ENCODE results near the gene MCIDAS. TPM values are rescaled to one million over a fixed set of nuclear protein-coding genes. Genes with fewer than 3 reads are reported as not detected.

The MCIDAS gene
- total and polyA plus RNA-seq, 10 of the 15 experiments (the other 5 are each of a cell fraction or from before 2014, with no cell fraction given), result not detected

GRCh38 chr5:55172937-55173686 is 54.0 kb downstream of the MCIDAS start, which contains the start of gene CDC20B (continued):
- TF ChIP-seq ASH2L (IDR thresholded peaks at IDR 0.05; ENCODE audit: borderline replicate concordance, low read depth) (no peak), MYC (IDR thresholded peaks at IDR 0.05; ENCODE audit: insufficient read depth, insufficient read length, insufficient replicate concordance, low read length, severe bottlenecking) (no peak), CREB1 (IDR thresholded peaks at IDR 0.05; ENCODE audit: low read depth) (peak; percentile 57; the same call in 1 of the 2 replicates), MEF2B (IDR thresholded peaks at IDR 0.05; ENCODE audit: partially characterized antibody, poor library complexity, severe bottlenecking) (peak; percentile 66), POLR2AphosphoS2 (IDR thresholded peaks at IDR 0.05; ENCODE audit: low read depth, low read length) (no peak), ATF7 (IDR thresholded peaks at IDR 0.05; ENCODE audit: low read depth) (no peak), RB1 (IDR thresholded peaks at IDR 0.05; ENCODE audit: borderline replicate concordance) (0 out of 2 replicates have a peak, but pooled peaks have one; percentile 23), RFX5 (IDR thresholded peaks at IDR 0.05; ENCODE audit: low read depth, low read length) (no peak), SUPT20H (IDR thresholded peaks at IDR 0.05; ENCODE audit: borderline replicate concordance, control insufficient read depth, low read depth, low read length) (no peak), GABPA (IDR thresholded peaks at IDR 0.05; ENCODE audit: low read depth) (no peak), PML (IDR thresholded peaks at IDR 0.05; ENCODE audit: low read length) (no peak), MXI1 (IDR thresholded peaks at IDR 0.05; ENCODE audit: low read depth, low read length) (peak; percentile 59; the same call in 1 of the 2 replicates), ZNF687 (IDR thresholded peaks at IDR 0.05) (no peak), NKRF (conservative IDR thresholded peaks at IDR 0.05) (peak; percentile 57), SMARCA5 (IDR thresholded peaks at IDR 0.05) (no peak), ZZZ3 (IDR thresholded peaks at IDR 0.05; ENCODE audit: control insufficient read depth, insufficient read length, low read depth) (no peak), IRF4 (IDR thresholded peaks at IDR 0.05; ENCODE audit: low read depth, low read length) (no peak), HDGF (IDR thresholded peaks at IDR 0.05) (no peak), GATAD2B (conservative IDR thresholded peaks at IDR 0.05; ENCODE audit: low read depth) (0 out of 2 replicates have a peak, but pooled peaks have one; percentile 34)
- TF ChIP-seq, protein P1, sequence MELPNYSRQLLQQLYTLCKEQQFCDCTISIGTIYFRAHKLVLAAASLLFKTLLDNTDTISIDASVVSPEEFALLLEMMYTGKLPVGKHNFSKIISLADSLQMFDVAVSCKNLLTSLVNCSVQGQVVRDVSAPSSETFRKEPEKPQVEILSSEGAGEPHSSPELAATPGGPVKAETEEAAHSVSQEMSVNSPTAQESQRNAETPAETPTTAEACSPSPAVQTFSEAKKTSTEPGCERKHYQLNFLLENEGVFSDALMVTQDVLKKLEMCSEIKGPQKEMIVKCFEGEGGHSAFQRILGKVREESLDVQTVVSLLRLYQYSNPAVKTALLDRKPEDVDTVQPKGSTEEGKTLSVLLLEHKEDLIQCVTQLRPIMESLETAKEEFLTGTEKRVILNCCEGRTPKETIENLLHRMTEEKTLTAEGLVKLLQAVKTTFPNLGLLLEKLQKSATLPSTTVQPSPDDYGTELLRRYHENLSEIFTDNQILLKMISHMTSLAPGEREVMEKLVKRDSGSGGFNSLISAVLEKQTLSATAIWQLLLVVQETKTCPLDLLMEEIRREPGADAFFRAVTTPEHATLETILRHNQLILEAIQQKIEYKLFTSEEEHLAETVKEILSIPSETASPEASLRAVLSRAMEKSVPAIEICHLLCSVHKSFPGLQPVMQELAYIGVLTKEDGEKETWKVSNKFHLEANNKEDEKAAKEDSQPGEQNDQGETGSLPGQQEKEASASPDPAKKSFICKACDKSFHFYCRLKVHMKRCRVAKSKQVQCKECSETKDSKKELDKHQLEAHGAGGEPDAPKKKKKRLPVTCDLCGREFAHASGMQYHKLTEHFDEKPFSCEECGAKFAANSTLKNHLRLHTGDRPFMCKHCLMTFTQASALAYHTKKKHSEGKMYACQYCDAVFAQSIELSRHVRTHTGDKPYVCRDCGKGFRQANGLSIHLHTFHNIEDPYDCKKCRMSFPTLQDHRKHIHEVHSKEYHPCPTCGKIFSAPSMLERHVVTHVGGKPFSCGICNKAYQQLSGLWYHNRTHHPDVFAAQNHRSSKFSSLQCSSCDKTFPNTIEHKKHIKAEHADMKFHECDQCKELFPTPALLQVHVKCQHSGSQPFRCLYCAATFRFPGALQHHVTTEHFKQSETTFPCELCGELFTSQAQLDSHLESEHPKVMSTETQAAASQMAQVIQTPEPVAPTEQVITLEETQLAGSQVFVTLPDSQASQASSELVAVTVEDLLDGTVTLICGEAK (IDR thresholded peaks at IDR 0.05; ENCODE audit: borderline replicate concordance), result no peak
